HEK293T (cell line): Measurements from ENCODE around the gene KRT85.

Source experiments
- CTCF ChIA-PET: fragments of 350-600 bp; formaldehyde crosslinking; extraction: SDS; loops from one replicate; lab custom pipeline; 2021; ENCODE audit warnings: antibody characterized with exemption, inconsistent platforms; lab: Yijun Ruan, JAX
- POLR2A ChIA-PET: fragments of 350-600 bp; formaldehyde crosslinking; extraction: SDS; loops from one replicate; lab custom pipeline; 2020; ENCODE audit warnings: antibody characterized with exemption, inconsistent platforms; lab: Yijun Ruan, JAX
- DNase-seq: peaks from one replicate; pipeline ENCODE4 v3.0.0; 2012; ENCODE audit warnings: mixed read lengths; ENCODE audit errors: extremely low spot score
- ARNT ChIP-seq: fragments of 450-650 bp; IDR thresholded peaks from 2 replicates; pipeline ENCODE4 v1.6.1; 2017; ENCODE audit warnings: mild to moderate bottlenecking
- BHLHE40 ChIP-seq: fragments of 450-650 bp; IDR thresholded peaks from 2 replicates; pipeline ENCODE4 v1.6.1; 2016; ENCODE audit warnings: mild to moderate bottlenecking, moderate library complexity, borderline replicate concordance
- CTBP1 ChIP-seq: fragments of 450-650 bp; IDR thresholded peaks from 2 replicates; pipeline ENCODE4 v1.6.1; 2016; ENCODE audit warnings: borderline replicate concordance
- ELF4 ChIP-seq: fragments of 450-650 bp; IDR thresholded peaks from 2 replicates; pipeline ENCODE4 v1.6.1; 2017; ENCODE audit warnings: antibody characterized with exemption
- FOXA1 ChIP-seq: fragments of 450-650 bp; IDR thresholded peaks from 2 replicates; pipeline ENCODE4 v1.6.1; 2016; ENCODE audit warnings: mild to moderate bottlenecking
- FOXK2 ChIP-seq: fragments of 450-650 bp; IDR thresholded peaks from 2 replicates; pipeline ENCODE4 v1.6.1; 2016; ENCODE audit warnings: mild to moderate bottlenecking
- FOXM1 ChIP-seq: fragments of 450-650 bp; IDR thresholded peaks from 2 replicates; pipeline ENCODE4 v1.6.1; 2017; ENCODE audit warnings: mild to moderate bottlenecking, borderline replicate concordance
- HDGF ChIP-seq: fragments of 450-650 bp; IDR thresholded peaks from 2 replicates; pipeline ENCODE4 v1.6.1; 2017; ENCODE audit warnings: antibody characterized with exemption, borderline replicate concordance
- L3MBTL2 ChIP-seq: fragments of 450-650 bp; conservative IDR thresholded peaks from 2 replicates; pipeline ENCODE4 v1.6.1; 2016; ENCODE audit warnings: mild to moderate bottlenecking
- LEF1 ChIP-seq: fragments of 450-650 bp; IDR thresholded peaks from 2 replicates; pipeline ENCODE4 v1.6.1; 2017; ENCODE audit warnings: mild to moderate bottlenecking, borderline replicate concordance
- NFRKB ChIP-seq: fragments of 450-650 bp; IDR thresholded peaks from 2 replicates; pipeline ENCODE4 v1.6.1; 2016; ENCODE audit warnings: mild to moderate bottlenecking, moderate library complexity
- PKNOX1 ChIP-seq: fragments of 450-650 bp; IDR thresholded peaks from 2 replicates; pipeline ENCODE4 v1.6.1; 2016
- SP1 ChIP-seq: fragments of 450-650 bp; IDR thresholded peaks from 2 replicates; pipeline ENCODE4 v1.6.1; 2017
- SUZ12 ChIP-seq: fragments of 450-650 bp; IDR thresholded peaks from 2 replicates; pipeline ENCODE4 v1.6.1; 2016; ENCODE audit warnings: mild to moderate bottlenecking
- TARDBP ChIP-seq: fragments of 450-650 bp; IDR thresholded peaks from 2 replicates; pipeline ENCODE4 v1.6.1; 2016
- ZNF384 ChIP-seq: fragments of 450-650 bp; IDR thresholded peaks from 2 replicates; pipeline ENCODE4 v1.6.1; 2016

Gene KRT85

GRCh38 chr12:52372216-52373154 lies 5.2 kb upstream of the KRT85 start:
- TF ChIP-seq ARNT (no peak), SUZ12 (no peak), LEF1 (no peak), FOXA1 (no peak), FOXK2 (no peak), L3MBTL2 (no peak), FOXM1 (no peak)
- CTCF ChIA-PET: interaction anchor here (0.6 to 3.3 kb wide), 17 partner anchors 11 to 512 kb away, joined by 3 to 20 read pairs (median 4); partner anchors contain the start of gene KRT84
- POLR2A ChIA-PET: interaction anchor here (0.7 to 1.0 kb wide), 2 partner anchors 505 to 507 kb away, joined by 3 to 4 read pairs; no protein-coding TSS in a partner anchor

GRCh38 chr12:52371716-52372115 lies 4.4 kb upstream of the KRT85 start:
- ChIA-PET CTCF (interaction anchor here (1.1 to 3.3 kb wide), 5 partner anchors 10 to 510 kb away, joined by 4 to 13 read pairs (median 8); no protein-coding TSS in a partner anchor), POLR2A (no interaction called here)
- no peak for DNase-seq
- TF ChIP-seq HDGF (no peak), FOXA1 (no peak), L3MBTL2 (no peak), FOXM1 (no peak), TARDBP (no peak), PKNOX1 (no peak), SUZ12 (no peak)

More at GRCh38 chr12:52372216-52373154, 5.2 kb upstream of the KRT85 start:
- peak; percentile 80 for DNase-seq

- ChIA-PET POLR2A (no interaction called here), CTCF (interaction anchor here (0.5 to 3.3 kb wide), 4 partner anchors 9 to 500 kb away, joined by 3 to 13 read pairs (median 6); no protein-coding TSS in a partner anchor)
- no peak for DNase-seq
- TF ChIP-seq NFRKB (no peak), ELF4 (no peak), ARNT (no peak), L3MBTL2 (no peak), FOXM1 (no peak), SUZ12 (no peak), CTBP1 (no peak), ZNF384 (no peak), FOXA1 (no peak), BHLHE40 (no peak), PKNOX1 (no peak), HDGF (no peak), TARDBP (no peak), FOXK2 (no peak), LEF1 (no peak)
Observed at GRCh38 chr12:52370926-52371608, 3.8 kb upstream of the KRT85 start.

GRCh38 chr12:52369809-52370208 lies 2.5 kb upstream of the KRT85 start:
- TF ChIP-seq BHLHE40 (no peak), PKNOX1 (no peak), L3MBTL2 (no peak), TARDBP (no peak), SUZ12 (no peak), ZNF384 (no peak), ARNT (no peak), NFRKB (no peak), CTBP1 (no peak), FOXA1 (no peak), SP1 (no peak), FOXM1 (no peak)

GRCh38 chr12:52369211-52369610 lies 1.9 kb upstream of the KRT85 start:
- no peak for DNase-seq
- POLR2A ChIA-PET: no interaction called here
- TF ChIP-seq TARDBP (no peak), CTBP1 (no peak), BHLHE40 (no peak), ZNF384 (no peak)
- CTCF ChIA-PET: interaction anchor here (0.7 to 2.1 kb wide), 5 partner anchors 11 to 510 kb away, joined by 3 to 10 read pairs (median 4); no protein-coding TSS in a partner anchor

More at GRCh38 chr12:52369809-52370208, 2.5 kb upstream of the KRT85 start:
- CTCF ChIA-PET: interaction anchor here (0.7 to 3.3 kb wide), 5 partner anchors 8 to 509 kb away, joined by 3 to 13 read pairs (median 5); no protein-coding TSS in a partner anchor
- POLR2A ChIA-PET: no interaction called here
- no peak for DNase-seq

- ChIA-PET POLR2A (no interaction called here), CTCF (interaction anchor here (0.5 to 2.1 kb wide), 5 partner anchors 89 to 516 kb away, joined by 3 to 10 read pairs (median 3); no protein-coding TSS in a partner anchor)
- TF ChIP-seq FOXK2 (no peak), NFRKB (no peak), ELF4 (no peak), TARDBP (no peak), BHLHE40 (no peak), CTBP1 (no peak), SUZ12 (no peak), LEF1 (no peak), ZNF384 (no peak), SP1 (no peak), FOXM1 (no peak), HDGF (no peak), L3MBTL2 (no peak), PKNOX1 (no peak), ARNT (no peak), FOXA1 (no peak)
- DNase-seq: no peak
Observed at GRCh38 chr12:52368508-52368907, 1.2 kb upstream of the KRT85 start.
